Measurements from ENCODE around the gene DNAH11. TPM values are rescaled to one million over a fixed set of nuclear protein-coding genes. Genes with fewer than 3 reads are reported as not detected.
"Not testable (repeated sequence)": the region's sequence is repeated elsewhere in the genome, so short reads cannot be mapped to it uniquely, and the experiment has no call there.

Gene DNAH11
- total and polyA plus RNA-seq, 4 experiments from 2014 or later, result 0.06 TPM; not detected in 3

- H3K9me3 Mint-ChIP-seq, result no peaks in the 10 kb centered on the region
- no peak overlapping the region for H3K27ac ChIP-seq (ENCODE audit: low read depth, low read length)
- intact Hi-C loops (cut with micrococcal nuclease), result no loop called here
- no peaks in the 10 kb centered on the region for H3K27me3 Mint-ChIP-seq
- no peaks in the 10 kb centered on the region for H3K4me1 ChIP-seq (ENCODE audit: insufficient read depth, low read length)
- no peaks in the 10 kb centered on the region for H3K27me3 ChIP-seq (ENCODE audit: insufficient read depth, low read length)
- H3K27ac Mint-ChIP-seq, result no peak overlapping the region
- no peaks in the 10 kb centered on the region for H3K36me3 ChIP-seq (ENCODE audit: insufficient read depth, low read length)
- CTCF ChIA-PET (ENCODE audit: partially characterized antibody), result no interaction called here
- no peaks in the 10 kb centered on the region for H3K9me3 ChIP-seq (ENCODE audit: control insufficient read depth in 1 of 2, low read length in 2 of 2)
- no peak for DNase-seq
- no peak overlapping the region for H3K4me3 Mint-ChIP-seq
- POLR2A ChIA-PET (ENCODE audit: partially characterized antibody), result no interaction called here
- no peak overlapping the region for H3K4me3 ChIP-seq (ENCODE audit: low read length in 2 of 2)
- H3K4me1 Mint-ChIP-seq, result no peaks in the 10 kb centered on the region
- H3K36me3 Mint-ChIP-seq, result no peaks in the 10 kb centered on the region
Measured at GRCh38 chr7:21731977-21732376, 189.1 kb downstream of the DNAH11 start.

- H3K27ac Mint-ChIP-seq; H3K27me3 Mint-ChIP-seq; H3K9me3 Mint-ChIP-seq; H3K4me1 ChIP-seq (ENCODE audit: insufficient read depth, low read length); H3K4me3 Mint-ChIP-seq; H3K4me3 ChIP-seq (ENCODE audit: low read length in 2 of 2); H3K36me3 ChIP-seq (ENCODE audit: insufficient read depth, low read length); H3K27me3 ChIP-seq (ENCODE audit: insufficient read depth, low read length); CTCF ChIA-PET (ENCODE audit: partially characterized antibody); H3K36me3 Mint-ChIP-seq; POLR2A ChIA-PET (ENCODE audit: partially characterized antibody); DNase-seq; H3K27ac ChIP-seq (ENCODE audit: low read depth, low read length); H3K4me1 Mint-ChIP-seq; intact Hi-C loops (cut with micrococcal nuclease); H3K9me3 ChIP-seq (ENCODE audit: control insufficient read depth in 1 of 2, low read length in 2 of 2): not testable (repeated sequence)
Measured at GRCh38 chr7:21732956-21733355, 190.1 kb downstream of the DNAH11 start.

- H3K36me3 ChIP-seq (ENCODE audit: insufficient read depth, low read length), result no peaks in the 10 kb centered on the region
- H3K27ac ChIP-seq (ENCODE audit: low read depth, low read length), result no peak overlapping the region
- H3K9me3 ChIP-seq (ENCODE audit: control insufficient read depth in 1 of 2, low read length in 2 of 2), result no peaks in the 10 kb centered on the region
- DNase-seq, result no peak
- no peaks in the 10 kb centered on the region for H3K36me3 Mint-ChIP-seq
- H3K4me3 ChIP-seq (ENCODE audit: low read length in 2 of 2), result no peak overlapping the region
- POLR2A ChIA-PET (ENCODE audit: partially characterized antibody), result no interaction called here
- no peaks in the 10 kb centered on the region for H3K27me3 Mint-ChIP-seq
- H3K27me3 ChIP-seq (ENCODE audit: insufficient read depth, low read length), result no peaks in the 10 kb centered on the region
- no peak overlapping the region for H3K4me3 Mint-ChIP-seq
- no peaks in the 10 kb centered on the region for H3K4me1 ChIP-seq (ENCODE audit: insufficient read depth, low read length)
- no peaks in the 10 kb centered on the region for H3K4me1 Mint-ChIP-seq
- intact Hi-C loops (cut with micrococcal nuclease), result no loop called here
- no peaks in the 10 kb centered on the region for H3K9me3 Mint-ChIP-seq
- no peak overlapping the region for H3K27ac Mint-ChIP-seq
- CTCF ChIA-PET (ENCODE audit: partially characterized antibody), result no interaction called here
Measured at GRCh38 chr7:21733837-21734236, 191.0 kb downstream of the DNAH11 start.

DNA sequence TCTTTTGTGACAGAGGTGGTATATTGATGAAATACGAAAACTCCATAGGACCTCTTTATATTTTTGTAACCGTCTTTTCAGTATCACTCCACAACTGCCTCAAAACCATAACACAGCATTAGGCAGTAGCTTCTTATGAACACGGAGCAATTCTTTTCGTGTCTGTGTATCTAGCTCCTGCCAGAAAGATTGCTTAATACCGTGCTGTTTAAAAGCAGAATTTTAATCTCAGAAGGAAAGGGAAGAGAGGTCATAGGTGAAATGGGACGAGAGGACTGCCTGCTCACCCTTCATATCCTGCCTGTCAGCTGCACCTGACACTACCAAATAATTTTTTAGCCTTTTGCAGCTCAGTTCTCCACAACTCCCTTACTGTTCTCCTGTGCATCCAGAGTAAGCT, 200.7 kb downstream of the DNAH11 start:
- H3K27ac ChIP-seq (ENCODE audit: low read depth, low read length), result no peak overlapping the region
- H3K27me3 Mint-ChIP-seq, result peaks cover 0 to 2% of the 10 kb centered on the region in 2 donors
- no peaks in the 10 kb centered on the region for H3K4me1 ChIP-seq (ENCODE audit: insufficient read depth, low read length)
- no peaks in the 10 kb centered on the region for H3K36me3 ChIP-seq (ENCODE audit: insufficient read depth, low read length)
- no peaks in the 10 kb centered on the region for H3K36me3 Mint-ChIP-seq
- H3K27ac Mint-ChIP-seq, result no peak overlapping the region
- no peaks in the 10 kb centered on the region for H3K9me3 ChIP-seq (ENCODE audit: control insufficient read depth in 1 of 2, low read length in 2 of 2)
- H3K4me1 Mint-ChIP-seq, result no peaks in the 10 kb centered on the region
- no peak for DNase-seq
- CTCF ChIA-PET (ENCODE audit: partially characterized antibody), result no interaction called here
- intact Hi-C loops (cut with micrococcal nuclease), result no loop called here
- H3K4me3 Mint-ChIP-seq, result no peak overlapping the region
- H3K9me3 Mint-ChIP-seq, result no peaks in the 10 kb centered on the region
- no peak overlapping the region for H3K4me3 ChIP-seq (ENCODE audit: low read length in 2 of 2)
- no peaks in the 10 kb centered on the region for H3K27me3 ChIP-seq (ENCODE audit: insufficient read depth, low read length)
- POLR2A ChIA-PET (ENCODE audit: partially characterized antibody), result interaction anchor here (1.1 kb wide), 1 partner anchor 154 kb away, joined by 3 read pairs; no protein-coding TSS in a partner anchor

- intact Hi-C loops (cut with micrococcal nuclease), result no loop called here
- Histone ChIP-seq H3K4me1 (ENCODE audit: insufficient read depth, low read length) (no peaks in the 10 kb centered on the region), H3K4me3 (ENCODE audit: low read length in 2 of 2) (no peak overlapping the region), H3K36me3 (ENCODE audit: insufficient read depth, low read length) (no peaks in the 10 kb centered on the region), H3K27ac (ENCODE audit: low read depth, low read length) (no peak overlapping the region), H3K27me3 (ENCODE audit: insufficient read depth, low read length) (no peaks in the 10 kb centered on the region), H3K9me3 (ENCODE audit: control insufficient read depth in 1 of 2, low read length in 2 of 2) (no peaks in the 10 kb centered on the region)
- Mint-ChIP-seq H3K27ac (no peak overlapping the region), H3K9me3 (peaks cover 0 to 2% (median 0%) of the 10 kb centered on the region in 8 donors), H3K4me3 (no peak overlapping the region), H3K4me1 (no peaks in the 10 kb centered on the region), H3K36me3 (no peaks in the 10 kb centered on the region), H3K27me3 (peaks cover 2% of the 10 kb centered on the region in 2 donors)
- DNase-seq, result no peak
- POLR2A ChIA-PET (ENCODE audit: partially characterized antibody), result no interaction called here
- CTCF ChIA-PET (ENCODE audit: partially characterized antibody), result no interaction called here
Measured at GRCh38 chr7:21746949-21747348, 204.1 kb downstream of the DNAH11 start.

DNA sequence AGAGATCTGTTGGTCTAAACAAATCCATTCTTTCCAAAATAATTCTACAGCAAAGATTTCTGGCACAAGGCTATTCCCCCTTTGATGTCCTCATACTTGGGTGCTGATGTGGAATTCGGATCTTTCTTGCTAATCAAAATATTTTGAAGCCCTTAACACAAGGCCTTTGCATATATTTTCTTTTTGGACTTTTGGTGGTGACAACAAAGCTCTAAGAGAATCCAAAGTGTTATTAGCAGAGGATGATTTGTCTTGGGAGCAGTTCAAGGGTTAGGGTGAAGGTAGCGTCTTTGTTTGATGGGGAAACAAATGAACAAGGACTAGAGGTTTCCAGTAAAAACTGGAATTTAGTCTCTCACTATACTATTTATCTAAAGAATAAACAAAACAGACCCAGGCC, 205.0 kb downstream of the DNAH11 start:
- H3K36me3 Mint-ChIP-seq, result no peaks in the 10 kb centered on the region
- no peak for DNase-seq
- no peaks in the 10 kb centered on the region for H3K4me1 Mint-ChIP-seq
- Histone ChIP-seq H3K9me3 (ENCODE audit: control insufficient read depth in 1 of 2, low read length in 2 of 2) (no peaks in the 10 kb centered on the region), H3K27ac (ENCODE audit: low read depth, low read length) (no peak overlapping the region), H3K36me3 (ENCODE audit: insufficient read depth, low read length) (no peaks in the 10 kb centered on the region), H3K4me1 (ENCODE audit: insufficient read depth, low read length) (no peaks in the 10 kb centered on the region), H3K4me3 (ENCODE audit: low read length in 2 of 2) (no peak overlapping the region), H3K27me3 (ENCODE audit: insufficient read depth, low read length) (no peaks in the 10 kb centered on the region)
- H3K9me3 Mint-ChIP-seq, result peaks cover 0 to 2% (median 0%) of the 10 kb centered on the region in 8 donors
- H3K27ac Mint-ChIP-seq, result no peak overlapping the region
- POLR2A ChIA-PET (ENCODE audit: partially characterized antibody), result no interaction called here
- CTCF ChIA-PET (ENCODE audit: partially characterized antibody), result no interaction called here
- peaks cover 2% of the 10 kb centered on the region in 2 donors for H3K27me3 Mint-ChIP-seq
- intact Hi-C loops (cut with micrococcal nuclease), result no loop called here
- H3K4me3 Mint-ChIP-seq, result no peak overlapping the region

DNA sequence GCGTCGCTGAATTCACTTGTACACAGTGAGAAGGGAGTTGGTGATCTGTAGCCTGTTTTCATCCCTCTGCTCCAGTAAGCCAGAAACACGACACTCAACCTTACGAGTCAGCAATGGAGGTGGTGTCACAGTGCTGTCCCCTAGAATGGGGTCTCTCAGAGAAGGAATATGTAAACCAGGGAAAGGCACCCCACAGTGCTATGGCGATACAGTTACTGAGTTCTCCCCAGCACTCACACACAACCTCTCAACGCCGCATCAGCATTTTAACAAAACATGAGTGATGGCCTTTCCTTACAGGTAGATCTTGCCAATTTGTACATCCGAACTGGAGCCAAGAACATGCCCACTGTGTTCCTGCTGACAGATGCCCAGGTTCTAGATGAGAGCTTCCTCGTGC, 206.5 kb downstream of the DNAH11 start:
- Histone ChIP-seq H3K27ac (ENCODE audit: low read depth, low read length) (no peak overlapping the region), H3K27me3 (ENCODE audit: insufficient read depth, low read length) (no peaks in the 10 kb centered on the region), H3K36me3 (ENCODE audit: insufficient read depth, low read length) (no peaks in the 10 kb centered on the region), H3K4me3 (ENCODE audit: low read length in 2 of 2) (no peak overlapping the region), H3K9me3 (ENCODE audit: control insufficient read depth in 1 of 2, low read length in 2 of 2) (no peaks in the 10 kb centered on the region), H3K4me1 (ENCODE audit: insufficient read depth, low read length) (no peaks in the 10 kb centered on the region)
- CTCF ChIA-PET (ENCODE audit: partially characterized antibody), result no interaction called here
- Mint-ChIP-seq H3K4me1 (no peaks in the 10 kb centered on the region), H3K9me3 (peaks cover 0 to 2% (median 0%) of the 10 kb centered on the region in 8 donors), H3K27me3 (peaks cover under 1 to 2% of the 10 kb centered on the region in 2 donors), H3K36me3 (no peaks in the 10 kb centered on the region), H3K4me3 (no peak overlapping the region), H3K27ac (no peak overlapping the region)
- POLR2A ChIA-PET (ENCODE audit: partially characterized antibody), result no interaction called here
- intact Hi-C loops (cut with micrococcal nuclease), result no loop called here
- no peak for DNase-seq

DNA sequence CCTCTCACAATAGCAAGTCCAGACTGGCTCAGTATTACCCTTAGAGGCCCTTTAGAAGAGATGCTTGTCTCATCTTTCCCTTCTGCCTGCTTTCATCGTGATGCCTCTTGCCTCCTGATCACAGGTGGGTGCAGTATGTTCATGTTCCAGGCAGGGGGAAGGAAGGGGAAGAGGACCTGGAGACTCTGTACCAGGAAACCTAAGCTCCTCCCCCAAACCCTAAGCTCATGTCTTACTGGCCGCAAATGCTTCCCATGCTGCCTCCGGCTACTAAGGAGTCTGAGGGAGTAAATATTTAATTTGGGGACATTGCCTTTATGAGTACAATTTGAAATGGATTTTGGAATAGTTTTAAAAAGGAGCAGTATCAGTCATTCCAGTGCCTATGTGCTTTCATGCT, 210.2 kb downstream of the DNAH11 start:
- no peaks in the 10 kb centered on the region for H3K36me3 ChIP-seq (ENCODE audit: insufficient read depth, low read length)
- no peak overlapping the region for H3K27ac Mint-ChIP-seq
- POLR2A ChIA-PET (ENCODE audit: partially characterized antibody), result no interaction called here
- H3K4me3 ChIP-seq (ENCODE audit: low read length in 2 of 2), result no peak overlapping the region
- no peak overlapping the region for H3K27ac ChIP-seq (ENCODE audit: low read depth, low read length)
- H3K4me3 Mint-ChIP-seq, result no peak overlapping the region
- peaks cover 0 to 2% (median 0%) of the 10 kb centered on the region in 8 donors for H3K9me3 Mint-ChIP-seq
- no peaks in the 10 kb centered on the region for H3K4me1 ChIP-seq (ENCODE audit: insufficient read depth, low read length)
- H3K9me3 ChIP-seq (ENCODE audit: control insufficient read depth in 1 of 2, low read length in 2 of 2), result no peaks in the 10 kb centered on the region
- H3K27me3 Mint-ChIP-seq, result peaks cover 6 to 10% of the 10 kb centered on the region in 2 donors
- no peaks in the 10 kb centered on the region for H3K4me1 Mint-ChIP-seq
- CTCF ChIA-PET (ENCODE audit: partially characterized antibody), result no interaction called here
- H3K36me3 Mint-ChIP-seq, result no peaks in the 10 kb centered on the region
- no peak for DNase-seq
- intact Hi-C loops (cut with micrococcal nuclease), result no loop called here
- H3K27me3 ChIP-seq (ENCODE audit: insufficient read depth, low read length), result peaks cover 10% of the 10 kb centered on the region
